Trophoblast cell (in vitro differentiated cells and primary cell): ENCODE data around the gene EXT2.
A peak's percentile ranks its signal among the peaks of the same experiment; 100 is the strongest.

Experiments used
- DNase-seq, 2 donors: peaks; one replicate each; pipeline ENCODE4 v3.0.0-alpha.2; 2016
- H2AFZ ChIP-seq: 2 replicates; pipeline ENCODE4 v1.6.1; 2013; ENCODE audit warnings: low read length, moderate library complexity, mild to moderate bottlenecking; ENCODE audit not compliant: insufficient read depth, poor library complexity
- H2AK5ac ChIP-seq: 2 replicates; pipeline ENCODE4 v1.6.1; 2013; ENCODE audit warnings: mild to moderate bottlenecking, low read length
- H2BK120ac ChIP-seq: 2 replicates; pipeline ENCODE4 v1.6.1; 2013; ENCODE audit warnings: low read length, mild to moderate bottlenecking, moderate library complexity; ENCODE audit not compliant: insufficient read depth, poor library complexity
- H2BK12ac ChIP-seq: 2 replicates; pipeline ENCODE4 v1.6.1; 2013; ENCODE audit warnings: mild to moderate bottlenecking, low read length, moderate library complexity
- H2BK5ac ChIP-seq: 2 replicates; pipeline ENCODE4 v1.6.1; 2013; ENCODE audit warnings: low read length, low read depth, moderate library complexity, mild to moderate bottlenecking; ENCODE audit not compliant: poor library complexity
- H3K14ac ChIP-seq: 2 replicates; pipeline ENCODE4 v1.6.1; 2013; ENCODE audit warnings: mild to moderate bottlenecking, low read length
- H3K18ac ChIP-seq: 2 replicates; pipeline ENCODE4 v1.6.1; 2013; ENCODE audit warnings: mild to moderate bottlenecking, low read length
- H3K23ac ChIP-seq: 2 replicates; pipeline ENCODE4 v1.6.1; 2013; ENCODE audit warnings: low read length
- H3K27ac ChIP-seq: 2 replicates; pipeline ENCODE4 v1.5.1; 2013; ENCODE audit warnings: low read depth, mild to moderate bottlenecking, inconsistent platforms, low read length, moderate library complexity
- H3K27me3 ChIP-seq: 2 replicates; pipeline ENCODE4 v1.6.1; 2013; ENCODE audit warnings: inconsistent platforms, mild to moderate bottlenecking, low read length, moderate library complexity; ENCODE audit not compliant: insufficient read depth
- H3K36me3 ChIP-seq, 2 experiments: 1 replicate in 1 of 2; 2 replicates in 1 of 2; pipeline ENCODE4 v1.6.1; 2013; ENCODE audit warnings: low read length in 2 of 2, mild to moderate bottlenecking in 2 of 2, moderate library complexity in 1 of 2; ENCODE audit not compliant: insufficient read depth in 2 of 2, control insufficient read depth in 1 of 2
- H3K4ac ChIP-seq: 2 replicates; pipeline ENCODE4 v1.6.1; 2013; ENCODE audit warnings: low read depth, mild to moderate bottlenecking, low read length, moderate library complexity
- H3K4me1 ChIP-seq, 2 experiments: 1 replicate in 1 of 2; 2 replicates in 1 of 2; pipeline ENCODE4 v1.6.1; 2013; ENCODE audit warnings: low read length in 2 of 2, mild to moderate bottlenecking in 2 of 2, moderate library complexity in 1 of 2; ENCODE audit not compliant: insufficient read depth in 2 of 2, control insufficient read depth in 1 of 2
- H3K4me2 ChIP-seq: 2 replicates; pipeline ENCODE4 v1.6.1; 2013; ENCODE audit warnings: inconsistent platforms, mild to moderate bottlenecking, low read length, moderate library complexity
- H3K4me3 ChIP-seq: 2 replicates; pipeline ENCODE4 v1.5.1; 2013; ENCODE audit warnings: mild to moderate bottlenecking, low read depth, low read length, inconsistent platforms
- H3K79me1 ChIP-seq: one replicate; pipeline ENCODE4 v1.6.1; 2013; ENCODE audit warnings: low read length
- H3K79me2 ChIP-seq: 2 replicates; pipeline ENCODE4 v1.6.1; 2013; ENCODE audit warnings: low read length, mild to moderate bottlenecking; ENCODE audit not compliant: control insufficient read depth, insufficient read depth, poor library complexity
- H3K9ac ChIP-seq: 2 replicates; pipeline ENCODE4 v1.6.1; 2013; ENCODE audit warnings: mild to moderate bottlenecking, low read length
- H3K9me3 ChIP-seq: 2 replicates; pipeline ENCODE4 v1.6.1; 2013; ENCODE audit warnings: low read depth, mild to moderate bottlenecking, control low read depth, inconsistent platforms, low read length; ENCODE audit not compliant: insufficient read depth
- H4K12ac ChIP-seq: 2 replicates; pipeline ENCODE4 v1.6.1; 2013; ENCODE audit warnings: low read depth, mild to moderate bottlenecking, low read length, moderate library complexity
- H4K8ac ChIP-seq: 2 replicates; pipeline ENCODE4 v1.6.1; 2013; ENCODE audit warnings: low read depth, mild to moderate bottlenecking, low read length, moderate library complexity
- H4K91ac ChIP-seq: one replicate; pipeline ENCODE4 v1.6.1; 2013; ENCODE audit warnings: low read depth, mild to moderate bottlenecking, low read length, moderate library complexity
- WGBS: extraction: QIAGEN DNeasy Blood & Tissue Kit; methylation state at CpG from one replicate; pipeline ENCODE4 v1.1.7; 2013; ENCODE audit warnings: missing lambda C conversion rate; ENCODE audit not compliant: insufficient read length, insufficient coverage; ENCODE audit errors: extremely low coverage; 5-methylcytosine and 5-hydroxymethylcytosine counted together

Gene EXT2

DNA sequence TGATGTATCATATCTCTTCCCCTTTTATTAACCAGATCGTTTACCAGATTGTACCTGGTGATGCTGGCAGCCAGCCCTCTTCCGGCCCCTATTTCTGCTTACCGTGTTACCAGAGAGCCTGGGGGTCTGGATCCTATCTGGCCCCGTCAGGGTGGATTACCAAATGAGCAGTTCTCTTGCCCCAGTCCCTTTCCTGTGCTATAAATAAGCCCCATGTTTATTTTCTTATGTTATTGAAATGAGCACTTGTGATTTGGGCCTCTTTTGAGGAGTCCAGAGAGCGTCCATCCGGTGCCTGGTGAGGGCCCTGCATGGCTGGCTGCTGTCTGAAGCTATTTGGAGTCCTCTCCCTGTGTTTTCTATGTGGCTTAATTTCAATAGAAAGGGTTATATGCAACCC is 154.9 kb downstream of the EXT2 start:
- H3K79me2 ChIP-seq = no peaks in the 10 kb centered on the region
- no peaks in the 10 kb centered on the region for H3K9me3 ChIP-seq
- no peak overlapping the region for H4K91ac ChIP-seq
- H3K36me3 ChIP-seq = no peaks in the 10 kb centered on the region
- no peak overlapping the region for H3K9ac ChIP-seq
- H2AK5ac ChIP-seq = no peak overlapping the region
- no peak overlapping the region for H3K27ac ChIP-seq
- H3K14ac ChIP-seq = no peak overlapping the region
- no peaks in the 10 kb centered on the region for H3K4me1 ChIP-seq
- H3K4me2 ChIP-seq = no peak overlapping the region
- no peak overlapping the region for H4K8ac ChIP-seq
- H2BK120ac ChIP-seq = no peak overlapping the region
- H3K4me3 ChIP-seq = no peak overlapping the region
- no peak overlapping the region for H3K23ac ChIP-seq
- no peak overlapping the region for H2BK5ac ChIP-seq
- no peak overlapping the region for H2BK12ac ChIP-seq
- H3K27me3 ChIP-seq = no peaks in the 10 kb centered on the region
- no peak for DNase-seq
- no peak overlapping the region for H2AFZ ChIP-seq
- no CpG with 5 or more reads among the region's 6 CpGs for WGBS
- H3K79me1 ChIP-seq = no peaks in the 10 kb centered on the region
- no peak overlapping the region for H4K12ac ChIP-seq
- no peak overlapping the region for H3K4ac ChIP-seq
- H3K18ac ChIP-seq = no peak overlapping the region

DNA sequence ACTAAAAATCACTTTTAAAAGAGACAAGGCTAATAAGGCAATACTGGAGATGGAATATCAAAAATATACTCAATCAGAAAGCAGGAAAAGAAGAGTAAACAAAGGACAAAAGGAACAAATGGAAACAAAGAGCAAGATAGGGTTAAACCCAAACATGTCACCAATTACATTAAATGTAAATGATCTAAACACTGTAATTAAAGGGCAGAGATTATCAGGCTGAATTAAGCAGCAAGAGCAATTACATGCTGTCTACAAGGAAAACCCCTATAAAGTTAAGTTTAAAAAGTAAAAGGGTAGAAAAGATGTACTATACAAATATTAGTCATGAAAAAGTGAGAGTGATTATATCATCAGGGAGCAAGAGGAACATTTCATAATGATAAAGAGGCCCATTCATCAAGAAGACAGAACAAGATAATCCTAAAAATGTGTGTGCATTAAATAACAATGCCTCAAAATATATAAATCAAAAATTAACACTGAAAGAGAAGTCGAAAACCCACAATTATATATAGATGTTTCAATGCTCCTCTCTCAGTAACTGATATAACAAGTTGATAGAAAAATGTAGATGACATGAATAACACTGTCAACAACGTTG is 157.6 kb downstream of the EXT2 start:
- no peaks in the 10 kb centered on the region for H3K36me3 ChIP-seq

GRCh38 chr11:44255406-44256071 is 160.1 kb downstream of the EXT2 start:
- H3K14ac ChIP-seq = no peak overlapping the region
- no CpG with 5 or more reads among the region's 6 CpGs for WGBS
- H2AFZ ChIP-seq = no peak overlapping the region
- no peak overlapping the region for H3K9ac ChIP-seq
- no peak overlapping the region for H4K91ac ChIP-seq
- H3K4me1 ChIP-seq = no peaks in the 10 kb centered on the region
- no peak overlapping the region for H2BK12ac ChIP-seq
- no peaks in the 10 kb centered on the region for H3K79me1 ChIP-seq
- no peaks in the 10 kb centered on the region for H3K36me3 ChIP-seq
- H2AK5ac ChIP-seq = no peak overlapping the region
- no peaks in the 10 kb centered on the region for H3K27me3 ChIP-seq
- H2BK120ac ChIP-seq = no peak overlapping the region
- no peaks in the 10 kb centered on the region for H3K79me2 ChIP-seq
- DNase-seq = peak; percentile 58 to 78
- H3K23ac ChIP-seq = no peak overlapping the region
- no peak overlapping the region for H4K8ac ChIP-seq
- H4K12ac ChIP-seq = no peak overlapping the region
- H3K4me3 ChIP-seq = no peak overlapping the region
- H3K18ac ChIP-seq = no peak overlapping the region
- no peaks in the 10 kb centered on the region for H3K9me3 ChIP-seq
- H3K4me2 ChIP-seq = no peak overlapping the region
- no peak overlapping the region for H3K4ac ChIP-seq
- H2BK5ac ChIP-seq = no peak overlapping the region
- H3K27ac ChIP-seq = no peak overlapping the region

More for the DNA sequence above, 157.6 kb downstream of the EXT2 start:
- no CpG with 5 or more reads among the region's 2 CpGs for WGBS
- Histone ChIP-seq H3K14ac (no peak overlapping the region), H3K4me2 (no peak overlapping the region), H3K9me3 (no peaks in the 10 kb centered on the region), H2BK12ac (no peak overlapping the region), H3K4me1 (no peaks in the 10 kb centered on the region), H3K27ac (no peak overlapping the region), H3K79me1 (no peaks in the 10 kb centered on the region), H4K8ac (no peak overlapping the region), H3K18ac (no peak overlapping the region), H2AK5ac (no peak overlapping the region), H3K4me3 (no peak overlapping the region), H4K91ac (no peak overlapping the region), H3K4ac (no peak overlapping the region), H3K23ac (no peak overlapping the region), H3K9ac (no peak overlapping the region), H2AFZ (no peak overlapping the region), H3K27me3 (no peaks in the 10 kb centered on the region), H3K79me2 (no peaks in the 10 kb centered on the region), H2BK120ac (no peak overlapping the region), H4K12ac (no peak overlapping the region), H2BK5ac (no peak overlapping the region)
- DNase-seq = no peak

DNA sequence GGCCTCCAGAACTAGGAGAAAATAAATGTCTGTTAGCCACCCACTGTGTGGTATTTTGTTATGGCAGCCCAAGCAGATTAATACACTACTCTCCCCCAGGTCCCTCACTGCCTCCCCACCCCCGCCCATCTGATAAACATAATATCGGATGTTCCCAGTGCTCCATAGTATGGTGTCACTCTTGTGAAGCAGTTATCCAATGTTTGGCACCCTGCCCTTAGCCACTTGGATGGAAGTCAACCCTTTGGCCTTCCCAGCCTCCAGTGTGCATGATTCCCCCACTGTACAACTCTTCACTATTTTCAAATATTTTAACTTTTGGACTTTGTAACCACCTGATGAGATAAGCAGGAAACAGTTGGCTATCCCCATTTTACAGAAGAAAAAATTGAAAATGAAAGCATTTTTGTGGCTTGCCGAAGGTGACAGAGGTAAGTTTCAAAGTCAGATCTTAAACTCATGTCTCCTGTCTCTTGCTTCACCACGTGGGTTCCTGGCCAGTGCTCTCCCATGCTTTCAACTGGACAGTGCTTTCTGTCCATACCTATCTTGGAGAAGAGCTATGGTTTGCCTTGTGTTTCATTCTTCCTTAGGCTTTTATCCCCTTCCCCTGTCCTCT is 161.3 kb downstream of the EXT2 start:
- no peak overlapping the region for H2BK120ac ChIP-seq
- no peak overlapping the region for H3K18ac ChIP-seq
- H3K79me2 ChIP-seq = no peaks in the 10 kb centered on the region
- no peak overlapping the region for H2BK12ac ChIP-seq
- no peak overlapping the region for H2AK5ac ChIP-seq
- H4K91ac ChIP-seq = no peak overlapping the region
- no peak overlapping the region for H3K9ac ChIP-seq
- H3K23ac ChIP-seq = no peak overlapping the region
- H3K4me1 ChIP-seq = no peaks in the 10 kb centered on the region
- H3K4ac ChIP-seq = no peak overlapping the region
- H3K27ac ChIP-seq = no peak overlapping the region
- H3K4me2 ChIP-seq = no peak overlapping the region
- no peak overlapping the region for H4K12ac ChIP-seq
- no peak overlapping the region for H2BK5ac ChIP-seq
- no peaks in the 10 kb centered on the region for H3K36me3 ChIP-seq
- H3K27me3 ChIP-seq = no peaks in the 10 kb centered on the region
- H3K4me3 ChIP-seq = no peak overlapping the region
- no peaks in the 10 kb centered on the region for H3K79me1 ChIP-seq
- H4K8ac ChIP-seq = no peak overlapping the region
- no peaks in the 10 kb centered on the region for H3K9me3 ChIP-seq
- H2AFZ ChIP-seq = no peak overlapping the region
- H3K14ac ChIP-seq = no peak overlapping the region
- DNase-seq = no peak
- WGBS = no CpG with 5 or more reads among the region's 4 CpGs
